Hematopoietic multipotent progenitor cell treated with erythropoietin and hydrocortisone succinate and interleukin-3 and kit ligand, for 17 days (in vitro differentiated cells): ENCODE results near the gene USP47.

Experiments used
- DNase-seq: peaks from one replicate; pipeline ENCODE4 v3.0.0-alpha.2; 2015; ENCODE audit warnings: low spot score

The USP47 gene

DNA sequence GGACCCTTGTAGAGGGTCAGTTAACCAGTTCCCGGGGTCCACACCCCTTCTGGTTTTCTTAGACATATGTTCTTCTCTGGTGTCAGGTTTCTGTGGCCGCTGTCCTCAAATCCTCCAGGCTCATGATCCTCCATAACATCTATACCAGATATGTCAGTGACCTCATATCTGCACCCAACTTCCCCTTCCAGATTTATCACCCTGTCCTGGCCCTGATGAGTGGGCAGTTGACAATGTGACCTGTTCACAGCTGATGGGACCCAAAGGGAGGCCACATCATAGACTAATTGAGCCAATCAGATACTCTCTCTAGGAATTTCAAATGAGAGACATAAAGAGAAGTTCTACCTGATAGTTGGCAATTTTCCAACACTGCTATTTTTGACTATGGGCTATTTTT lies 161.6 kb downstream of the USP47 start:
- DNase-seq: no peak

GRCh38 chr11:12003815-12004214 lies 162.0 kb downstream of the USP47 start:
- DNase-seq: no peak

DNA sequence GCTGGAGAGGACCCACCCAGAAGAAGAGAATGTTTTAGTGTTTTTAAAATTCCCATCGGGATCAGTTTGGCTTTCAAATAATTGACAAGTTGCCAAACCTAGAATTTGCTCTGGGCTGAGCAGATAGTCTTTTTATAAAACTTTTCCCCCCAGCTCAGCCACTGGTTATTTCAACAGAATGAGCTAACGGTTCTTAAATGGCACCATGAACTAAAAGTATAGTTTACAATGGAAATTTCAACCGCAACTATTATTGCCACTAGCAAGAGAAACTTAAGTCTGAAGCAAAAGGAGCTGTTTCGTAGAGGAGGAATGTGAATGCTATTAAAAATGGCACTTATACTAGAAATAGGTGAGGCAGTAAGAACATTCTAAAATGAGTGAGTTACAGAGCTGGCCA lies 163.3 kb downstream of the USP47 start:
- no peak for DNase-seq

- no peak for DNase-seq
Observed at GRCh38 chr11:12005476-12005875, 163.7 kb downstream of the USP47 start.

DNA sequence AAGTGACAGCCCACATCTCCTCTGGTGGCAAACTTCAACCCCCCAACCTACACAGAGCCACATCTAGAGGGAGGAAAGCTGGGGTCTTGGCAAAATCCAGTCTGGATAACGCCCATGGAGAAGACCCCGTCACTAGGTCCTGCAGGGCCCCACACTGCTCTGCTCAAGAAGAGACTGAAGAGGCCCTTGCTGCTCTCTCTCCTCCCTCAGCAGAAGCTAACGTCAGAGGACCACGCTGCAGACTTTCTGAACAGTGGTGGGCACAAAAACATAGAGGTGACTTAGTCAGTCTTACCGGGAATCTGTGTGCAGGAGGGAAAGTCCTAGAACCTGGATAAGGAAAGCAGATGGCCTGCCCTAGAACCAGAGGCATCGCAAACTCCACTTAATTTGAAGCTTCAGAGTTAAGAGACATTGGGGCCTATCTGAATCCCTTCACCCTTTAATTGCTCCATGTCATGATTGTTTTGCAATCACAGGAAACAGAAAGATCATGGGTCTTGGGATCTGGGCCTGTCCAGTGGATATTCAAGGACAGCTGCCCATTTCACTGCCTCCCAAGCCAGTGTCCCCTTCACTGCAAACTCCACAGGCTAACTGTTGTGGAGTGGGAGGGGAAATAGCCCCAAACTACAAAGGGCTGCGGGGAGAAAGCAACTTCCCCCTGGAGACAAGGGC lies 164.9 kb downstream of the USP47 start:
- DNase-seq: no peak

DNA sequence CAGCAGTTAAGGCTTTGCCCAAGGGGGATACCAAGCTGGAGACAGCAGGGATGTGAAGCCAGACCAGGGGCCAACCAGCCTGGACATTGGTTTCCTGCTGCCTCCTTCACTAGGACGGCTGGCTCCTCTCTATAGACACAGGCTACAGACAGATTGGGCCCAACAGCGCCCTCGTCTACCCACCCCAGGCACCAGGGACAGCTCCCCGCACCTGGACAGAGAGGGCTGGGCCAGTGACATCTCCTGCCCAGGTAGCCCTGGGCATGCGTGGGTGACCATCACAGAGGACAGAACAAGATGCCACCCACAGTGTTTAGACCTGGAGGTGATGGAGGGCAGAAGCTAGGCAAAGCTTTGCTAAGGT lies 165.4 kb downstream of the USP47 start:
- no peak for DNase-seq

GRCh38 chr11:12007769-12008737 lies 166.3 kb downstream of the USP47 start, which contains the start of gene DKK3:
Gene DKK3, minus strand, starts transcription at chr11:12008626. Its CDS starts 44 bp downstream, at chr11:12008582.
- no peak for DNase-seq
